H9 (cell line): ENCODE results near the gene SLC6A15. TPM values are rescaled to one million over a fixed set of nuclear protein-coding genes. Genes with fewer than 3 reads are reported as not detected.
A peak's percentile ranks its signal among the peaks of the same experiment; 100 is the strongest.

Experiments used
- DNase-seq: peaks from one replicate; pipeline ENCODE4 v3.0.0-alpha.2; 2017
- H2AFZ ChIP-seq: one replicate; pipeline ENCODE4 v1.6.1; 2013; ENCODE audit warnings: mild to moderate bottlenecking, low read length, control low read depth, moderate library complexity
- H2AK5ac ChIP-seq: 2 replicates; pipeline ENCODE4 v1.6.1; 2013; ENCODE audit warnings: low read length, control low read depth, mixed read lengths; ENCODE audit not compliant: insufficient read length
- H2BK120ac ChIP-seq: one replicate; pipeline ENCODE4 v1.6.1; 2013; ENCODE audit warnings: low read depth, mild to moderate bottlenecking, low read length, control low read depth, inconsistent platforms; ENCODE audit not compliant: poor library complexity, severe bottlenecking
- H2BK12ac ChIP-seq: 2 replicates; pipeline ENCODE4 v1.6.1; 2013; ENCODE audit warnings: low read length, control low read depth, mixed read lengths, low read depth; ENCODE audit not compliant: insufficient read length
- H2BK15ac ChIP-seq: 2 replicates; pipeline ENCODE4 v1.6.1; 2013; ENCODE audit warnings: low read depth, low read length, control low read depth
- H2BK20ac ChIP-seq: one replicate; pipeline ENCODE4 v1.6.1; 2013; ENCODE audit warnings: low read depth, mild to moderate bottlenecking, low read length, control low read depth, inconsistent platforms; ENCODE audit not compliant: poor library complexity, severe bottlenecking
- H2BK5ac ChIP-seq: 2 replicates; pipeline ENCODE4 v1.6.1; 2013; ENCODE audit warnings: low read length, control low read depth, mixed read lengths; ENCODE audit not compliant: insufficient read length
- H3K14ac ChIP-seq: 2 replicates; pipeline ENCODE4 v1.6.1; 2013; ENCODE audit warnings: low read length, control low read depth; ENCODE audit not compliant: insufficient read depth
- H3K18ac ChIP-seq: 2 replicates; pipeline ENCODE4 v1.6.1; 2013; ENCODE audit warnings: low read depth, mild to moderate bottlenecking, mixed read lengths, low read length, control low read depth; ENCODE audit not compliant: insufficient read length
- H3K23ac ChIP-seq: 2 replicates; pipeline ENCODE4 v1.6.1; 2013; ENCODE audit warnings: low read length, control low read depth, mixed read lengths, low read depth; ENCODE audit not compliant: insufficient read length
- H3K23me2 ChIP-seq: 2 replicates; pipeline ENCODE4 v1.6.1; 2013; ENCODE audit warnings: low read depth, mild to moderate bottlenecking, mixed read lengths, low read length, control low read depth; ENCODE audit not compliant: insufficient read length, poor library complexity, severe bottlenecking
- H3K27ac ChIP-seq: 2 replicates; pipeline ENCODE4 v1.5.1; 2013; ENCODE audit warnings: low read length, control low read depth, mixed read lengths, low read depth; ENCODE audit not compliant: insufficient read length
- H3K27me3 ChIP-seq: 2 replicates; pipeline ENCODE4 v1.6.1; 2013; ENCODE audit warnings: low read length, control low read depth, inconsistent platforms; ENCODE audit not compliant: insufficient read depth
- H3K4ac ChIP-seq: 2 replicates; pipeline ENCODE4 v1.6.1; 2013; ENCODE audit warnings: low read depth, mild to moderate bottlenecking, control low read depth, inconsistent platforms, low read length, moderate library complexity
- H3K4me1 ChIP-seq: 2 replicates; pipeline ENCODE4 v1.6.1; 2013; ENCODE audit warnings: low read length, control low read depth, inconsistent platforms; ENCODE audit not compliant: insufficient read depth
- H3K4me2 ChIP-seq: 2 replicates; pipeline ENCODE4 v1.6.1; 2013; ENCODE audit warnings: low read length, control low read depth, mixed read lengths; ENCODE audit not compliant: insufficient read length, insufficient read depth
- H3K56ac ChIP-seq: 2 replicates; pipeline ENCODE4 v1.6.1; 2013; ENCODE audit warnings: low read depth, mild to moderate bottlenecking, mixed read lengths, low read length, control low read depth; ENCODE audit not compliant: insufficient read length
- H3K79me1 ChIP-seq: 2 replicates; pipeline ENCODE4 v1.6.1; 2013; ENCODE audit warnings: low read depth, mild to moderate bottlenecking, moderate library complexity, low read length, control low read depth, inconsistent platforms; ENCODE audit not compliant: insufficient read depth, poor library complexity, severe bottlenecking
- H3K79me2 ChIP-seq: 2 replicates; pipeline ENCODE4 v1.6.1; 2013; ENCODE audit warnings: low read length, control low read depth, inconsistent platforms; ENCODE audit not compliant: insufficient read depth
- H3K9ac ChIP-seq: 2 replicates; pipeline ENCODE4 v1.6.1; 2013; ENCODE audit warnings: low read length, control low read depth, mixed read lengths; ENCODE audit not compliant: insufficient read length; ENCODE audit errors: extremely low read depth
- H3K9me3 ChIP-seq: one replicate; pipeline ENCODE4 v1.6.1; 2013; ENCODE audit warnings: low read depth, low read length, inconsistent platforms; ENCODE audit not compliant: control insufficient read depth
- H3T11ph ChIP-seq: one replicate; pipeline ENCODE4 v1.6.1; 2013; ENCODE audit warnings: mild to moderate bottlenecking, low read length, control low read depth, inconsistent platforms
- H4K20me1 ChIP-seq: one replicate; pipeline ENCODE4 v1.6.1; 2013; ENCODE audit not compliant: control insufficient read depth, insufficient read length, insufficient read depth
- H4K5ac ChIP-seq: 2 replicates; pipeline ENCODE4 v1.6.1; 2013; ENCODE audit warnings: low read depth, mild to moderate bottlenecking, mixed read lengths, low read length, control low read depth; ENCODE audit not compliant: insufficient read length
- H4K8ac ChIP-seq: replicated peaks from 2 replicates; pipeline ENCODE4 v1.6.1; 2013; ENCODE audit warnings: low read length, control low read depth, mixed read lengths, low read depth; ENCODE audit not compliant: insufficient read length
- H4K91ac ChIP-seq: 2 replicates; pipeline ENCODE4 v1.6.1; 2013; ENCODE audit warnings: low read depth, mild to moderate bottlenecking, moderate library complexity, mixed read lengths, low read length, control low read depth; ENCODE audit not compliant: insufficient read length
- H3K27ac Mint-ChIP-seq, 3 experiments: 2 replicates in 2 of 3; 3 replicates in 1 of 3; pipeline ENCODE4 v1.8.0; 2020 to 2021; ENCODE audit warnings: mixed read lengths in 3 of 3, mild to moderate bottlenecking in 1 of 3, moderate library complexity in 1 of 3
- H3K27me3 Mint-ChIP-seq: 2 replicates; pipeline ENCODE4 v1.8.0; 2021; ENCODE audit warnings: low read depth, mild to moderate bottlenecking, moderate library complexity, mixed read lengths
- H3K36me3 Mint-ChIP-seq, 3 experiments: 2 replicates in 2 of 3; 3 replicates in 1 of 3; pipeline ENCODE4 v1.8.0; 2020 to 2021; ENCODE audit warnings: low read depth in 3 of 3, mixed read lengths in 3 of 3; ENCODE audit not compliant: insufficient read depth in 1 of 3
- H3K4me1 Mint-ChIP-seq, 2 experiments: 2 replicates each; pipeline ENCODE4 v1.8.0; 2020; ENCODE audit warnings: mixed read lengths in 2 of 2
- H3K4me3 Mint-ChIP-seq, 2 experiments: 2 replicates in 1 of 2; 3 replicates in 1 of 2; pipeline ENCODE4 v1.8.0; 2020 to 2021; ENCODE audit warnings: mild to moderate bottlenecking in 2 of 2, mixed read lengths in 2 of 2, moderate library complexity in 1 of 2
- H3K9me3 Mint-ChIP-seq, 2 experiments: 2 replicates in 1 of 2; 3 replicates in 1 of 2; pipeline ENCODE4 v1.8.0; 2020; ENCODE audit warnings: mild to moderate bottlenecking in 2 of 2, mixed read lengths in 2 of 2, moderate library complexity in 1 of 2
- CTCF ChIP-seq: fragments of 200-600 bp; sonication (generic); conservative IDR thresholded peaks from 3 replicates; pipeline ENCODE4 v1.8.0; 2021; ENCODE audit warnings: antibody characterized with exemption, mild to moderate bottlenecking
- WGBS: extraction: QIAGEN DNeasy Blood & Tissue Kit; methylation state at CpG from one replicate; pipeline ENCODE4 v1.1.7; 2013; ENCODE audit warnings: missing lambda C conversion rate, low lambda C conversion rate, mixed read lengths; ENCODE audit not compliant: insufficient read length; ENCODE audit errors: extremely low coverage; 5-methylcytosine and 5-hydroxymethylcytosine counted together
- long read RNA-seq: library from polyadenylated mRNA; unstranded; transcript quantifications from one replicate; pipeline ENCODE4 v2.0.0, GENCODE V29; 2020
- total RNA-seq: library from RNA; stranded (reverse); gene quantifications from 2 replicates; pipeline ENCODE4 v1.2.1, GENCODE V29; 2021

Gene SLC6A15
- total RNA-seq = 12.9 and 16.7 TPM in 2 replicates
- long read RNA-seq, full-length matches to known transcripts = 41 of 56 reads
- long read RNA-seq, partial matches to known transcripts = 7 of 56 reads
- long read RNA-seq, other reads (novel, unspliced or antisense) = 8 of 56 reads

GRCh38 chr12:84912198-84913128, at the start of gene SLC6A15:
TSS of gene SLC6A15 (minus strand) at chr12:84912799. CDS start at chr12:84892120, 20,679 bp downstream.
- WGBS = no CpG with 5 or more reads among the region's 67 CpGs
- Histone ChIP-seq H3K79me1 (no peaks in the 10 kb centered on the region), H2AFZ (peak within 1 kb of the TSS; percentile 3), H3K9me3 (no peaks in the 10 kb centered on the region), H3K9ac (peak within 1 kb of the TSS; percentile 80), H2BK5ac (no peak within 1 kb of the TSS), H3K4me1 (no peaks in the 10 kb centered on the region), H3K79me2 (peaks cover 9% of the 10 kb centered on the region; the same call in 1 of the 2 replicates), H4K5ac (peak within 1 kb of the TSS; percentile 20), H4K8ac (no peak within 1 kb of the TSS), H3K27me3 (no peaks in the 10 kb centered on the region), H4K20me1 (no peaks in the 10 kb centered on the region), H2BK20ac (no peak within 1 kb of the TSS), H2BK12ac (peak within 1 kb of the TSS; percentile 11), H3K4me2 (peak within 1 kb of the TSS; percentile 82), H2AK5ac (no peak within 1 kb of the TSS), H3T11ph (no peak within 1 kb of the TSS), H3K4ac (no peak within 1 kb of the TSS), H3K56ac (no peak within 1 kb of the TSS), H3K18ac (peak within 1 kb of the TSS; percentile 85), H3K23ac (no peak within 1 kb of the TSS), H3K14ac (peak within 1 kb of the TSS; percentile 87), H3K27ac (no peak within 1 kb of the TSS), H4K91ac (no peak within 1 kb of the TSS), H2BK15ac (no peak within 1 kb of the TSS), H2BK120ac (no peak within 1 kb of the TSS), H3K23me2 (peaks cover 27% of the 10 kb centered on the region)
- Mint-ChIP-seq H3K36me3 (no peaks in the 10 kb centered on the region), H3K27me3 (peaks cover 17% of the 10 kb centered on the region), H3K4me1 (peaks cover 10 to 12% of the 10 kb centered on the region in 2 experiments), H3K27ac (peak within 1 kb of the TSS; percentile 94 to 96 (median 95)), H3K4me3 (peak within 1 kb of the TSS; percentile 89 to 93), H3K9me3 (no peaks in the 10 kb centered on the region; a peak in 1 of 5 replicates)
- peak; percentile 77 for TF ChIP-seq CTCF
- DNase-seq = peak; percentile 89
